T-helper 1 cell treated with Interleukin-12 subunit alpha and Interleukin-12 subunit beta and Interleukin-4 antibody, amounts not matched to agents 30 μg/mL and 1 μg/mL, for 36 hours (primary cell): ENCODE measurements around the gene ADCY5.

Experiments
- H3K27ac Mint-ChIP-seq: one replicate; pipeline ENCODE4 v1.8.0; 2021; ENCODE audit warnings: mild to moderate bottlenecking, mixed read lengths
- H3K27me3 Mint-ChIP-seq: one replicate; pipeline ENCODE4 v1.8.0; 2021; ENCODE audit warnings: low read depth, mixed read lengths
- H3K36me3 Mint-ChIP-seq: one replicate; pipeline ENCODE4 v1.8.0; 2021; ENCODE audit warnings: low read depth, mixed read lengths
- H3K4me1 Mint-ChIP-seq: one replicate; pipeline ENCODE4 v1.8.0; 2021; ENCODE audit warnings: low read depth, mixed read lengths
- H3K4me3 Mint-ChIP-seq: one replicate; pipeline ENCODE4 v1.8.0; 2021; ENCODE audit warnings: mild to moderate bottlenecking, moderate library complexity, mixed read lengths
- H3K9me3 Mint-ChIP-seq: one replicate; pipeline ENCODE4 v1.8.0; 2021; ENCODE audit warnings: mixed read lengths

ADCY5 gene

GRCh38 chr3:123348471-123349200 is 100.3 kb downstream of the ADCY5 start:
- H3K27me3 Mint-ChIP-seq = peaks cover 12% of the 10 kb centered on the region
- H3K4me3 Mint-ChIP-seq = no peak overlapping the region
- H3K9me3 Mint-ChIP-seq = no peaks in the 10 kb centered on the region
- no peak overlapping the region for H3K27ac Mint-ChIP-seq
- H3K4me1 Mint-ChIP-seq = peaks cover 8% of the 10 kb centered on the region
- no peaks in the 10 kb centered on the region for H3K36me3 Mint-ChIP-seq

GRCh38 chr3:123347691-123348264 is 101.1 kb downstream of the ADCY5 start:
- H3K27ac Mint-ChIP-seq = no peak overlapping the region
- no peaks in the 10 kb centered on the region for H3K36me3 Mint-ChIP-seq
- peaks cover 12% of the 10 kb centered on the region for H3K27me3 Mint-ChIP-seq
- H3K4me3 Mint-ChIP-seq = no peak overlapping the region
- peaks cover 8% of the 10 kb centered on the region for H3K4me1 Mint-ChIP-seq
- H3K9me3 Mint-ChIP-seq = no peaks in the 10 kb centered on the region

- H3K27me3 Mint-ChIP-seq = peaks cover 12% of the 10 kb centered on the region
- H3K36me3 Mint-ChIP-seq = no peaks in the 10 kb centered on the region
- no peak overlapping the region for H3K4me3 Mint-ChIP-seq
- H3K27ac Mint-ChIP-seq = no peak overlapping the region
- peaks cover 8% of the 10 kb centered on the region for H3K4me1 Mint-ChIP-seq
- H3K9me3 Mint-ChIP-seq = no peaks in the 10 kb centered on the region
Measured at GRCh38 chr3:123347205-123347604, 101.7 kb downstream of the ADCY5 start.

- H3K4me3 Mint-ChIP-seq = no peak overlapping the region
- no peak overlapping the region for H3K27ac Mint-ChIP-seq
- H3K9me3 Mint-ChIP-seq = no peaks in the 10 kb centered on the region
- peaks cover 12% of the 10 kb centered on the region for H3K27me3 Mint-ChIP-seq
- no peaks in the 10 kb centered on the region for H3K36me3 Mint-ChIP-seq
- peaks cover 8% of the 10 kb centered on the region for H3K4me1 Mint-ChIP-seq
Measured at GRCh38 chr3:123346021-123346420, 102.9 kb downstream of the ADCY5 start.

- Mint-ChIP-seq H3K9me3 (no peaks in the 10 kb centered on the region), H3K27ac (no peak overlapping the region), H3K36me3 (no peaks in the 10 kb centered on the region), H3K27me3 (peaks cover 12% of the 10 kb centered on the region), H3K4me1 (peaks cover 8% of the 10 kb centered on the region), H3K4me3 (no peak overlapping the region)
Measured at GRCh38 chr3:123344907-123345594, 103.8 kb downstream of the ADCY5 start.

- Mint-ChIP-seq H3K27me3 (peaks cover 12% of the 10 kb centered on the region), H3K27ac (no peak overlapping the region), H3K36me3 (no peaks in the 10 kb centered on the region), H3K4me3 (no peak overlapping the region), H3K4me1 (peaks cover 8% of the 10 kb centered on the region), H3K9me3 (no peaks in the 10 kb centered on the region)
Measured at GRCh38 chr3:123344175-123344906, 104.5 kb downstream of the ADCY5 start.

- no peaks in the 10 kb centered on the region for H3K9me3 Mint-ChIP-seq
- H3K4me1 Mint-ChIP-seq = peaks cover 2% of the 10 kb centered on the region
- peaks cover 5% of the 10 kb centered on the region for H3K27me3 Mint-ChIP-seq
- H3K4me3 Mint-ChIP-seq = no peak overlapping the region
- no peak overlapping the region for H3K27ac Mint-ChIP-seq
- H3K36me3 Mint-ChIP-seq = no peaks in the 10 kb centered on the region
Measured at GRCh38 chr3:123343296-123344174, 105.4 kb downstream of the ADCY5 start.

GRCh38 chr3:123342631-123343080 is 106.2 kb downstream of the ADCY5 start:
- Mint-ChIP-seq H3K36me3 (no peaks in the 10 kb centered on the region), H3K4me3 (no peak overlapping the region), H3K4me1 (peaks cover 2% of the 10 kb centered on the region)

GRCh38 chr3:123341871-123342630 is 106.8 kb downstream of the ADCY5 start:
- no peaks in the 10 kb centered on the region for H3K27me3 Mint-ChIP-seq
- H3K4me3 Mint-ChIP-seq = no peak overlapping the region
- no peak overlapping the region for H3K27ac Mint-ChIP-seq
- peaks cover 2% of the 10 kb centered on the region for H3K4me1 Mint-ChIP-seq
- no peaks in the 10 kb centered on the region for H3K36me3 Mint-ChIP-seq
- H3K9me3 Mint-ChIP-seq = no peaks in the 10 kb centered on the region

More at GRCh38 chr3:123342631-123343080, 106.2 kb downstream of the ADCY5 start:
- Mint-ChIP-seq H3K27ac (no peak overlapping the region), H3K27me3 (peaks cover under 1% of the 10 kb centered on the region), H3K9me3 (no peaks in the 10 kb centered on the region)

GRCh38 chr3:123340336-123340735 is 108.6 kb downstream of the ADCY5 start:
- H3K4me1 Mint-ChIP-seq = peaks cover 2% of the 10 kb centered on the region
- no peak overlapping the region for H3K27ac Mint-ChIP-seq
- H3K27me3 Mint-ChIP-seq = no peaks in the 10 kb centered on the region
- H3K36me3 Mint-ChIP-seq = no peaks in the 10 kb centered on the region
- no peak overlapping the region for H3K4me3 Mint-ChIP-seq
- no peaks in the 10 kb centered on the region for H3K9me3 Mint-ChIP-seq

- Mint-ChIP-seq H3K9me3 (no peaks in the 10 kb centered on the region), H3K36me3 (no peaks in the 10 kb centered on the region), H3K4me3 (no peak overlapping the region), H3K27me3 (no peaks in the 10 kb centered on the region), H3K27ac (no peak overlapping the region), H3K4me1 (peaks cover 8% of the 10 kb centered on the region)
Measured at GRCh38 chr3:123339302-123339701, 109.6 kb downstream of the ADCY5 start.

- Mint-ChIP-seq H3K4me3 (no peak overlapping the region), H3K27me3 (no peaks in the 10 kb centered on the region), H3K27ac (no peak overlapping the region), H3K4me1 (peaks cover 6% of the 10 kb centered on the region), H3K36me3 (no peaks in the 10 kb centered on the region), H3K9me3 (no peaks in the 10 kb centered on the region)
Measured at GRCh38 chr3:123338620-123339061, 110.2 kb downstream of the ADCY5 start.

- Mint-ChIP-seq H3K4me3 (no peak overlapping the region), H3K36me3 (no peaks in the 10 kb centered on the region), H3K4me1 (peaks cover 6% of the 10 kb centered on the region), H3K27ac (no peak overlapping the region), H3K27me3 (no peaks in the 10 kb centered on the region), H3K9me3 (no peaks in the 10 kb centered on the region)
Measured at GRCh38 chr3:123337948-123338619, 110.8 kb downstream of the ADCY5 start.
